Stimulated activated CD4-positive, alpha-beta T cell treated with anti-CD3 and anti-CD28 coated beads, TNF-alpha, amount 100 ng/mL, for 4 hours (primary cell): ENCODE results near the gene ROCK1.

ENCODE experiments used
- DNase-seq, 3 experiments: peaks; one replicate each; pipeline ENCODE4 v3.0.0-alpha.2; 2020; ENCODE audit warnings: low read depth in 3 of 3

Gene ROCK1

GRCh38 chr18:21109936-21110712, 1.5 kb downstream of the ROCK1 start:
- DNase-seq = no peak

GRCh38 chr18:21105936-21106335, 5.7 kb downstream of the ROCK1 start:
- no peak for DNase-seq

GRCh38 chr18:21101172-21101571, 10.4 kb downstream of the ROCK1 start:
- DNase-seq = no peak

DNA sequence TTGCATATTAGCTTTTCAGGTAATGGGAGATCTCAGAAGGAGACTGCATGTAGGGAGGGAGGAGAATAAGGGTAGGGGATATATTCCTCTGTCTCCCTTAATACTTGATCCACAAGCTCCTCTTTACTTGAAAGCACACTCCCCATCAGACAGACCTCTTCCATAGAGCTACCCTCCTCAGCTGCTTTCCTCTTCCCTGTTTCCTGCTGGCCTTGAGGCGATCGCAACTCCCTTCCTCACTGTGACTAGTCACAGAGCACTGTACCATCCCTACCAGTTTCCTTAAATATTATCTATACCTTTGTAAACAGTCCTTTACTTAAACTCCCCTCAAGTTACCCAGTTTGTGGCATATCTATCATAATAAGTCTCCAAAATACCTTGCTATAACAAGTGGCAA, 10.9 kb downstream of the ROCK1 start:
- no peak for DNase-seq

- no peak for DNase-seq
Measured at GRCh38 chr18:21100146-21100545, 11.5 kb downstream of the ROCK1 start.

DNA sequence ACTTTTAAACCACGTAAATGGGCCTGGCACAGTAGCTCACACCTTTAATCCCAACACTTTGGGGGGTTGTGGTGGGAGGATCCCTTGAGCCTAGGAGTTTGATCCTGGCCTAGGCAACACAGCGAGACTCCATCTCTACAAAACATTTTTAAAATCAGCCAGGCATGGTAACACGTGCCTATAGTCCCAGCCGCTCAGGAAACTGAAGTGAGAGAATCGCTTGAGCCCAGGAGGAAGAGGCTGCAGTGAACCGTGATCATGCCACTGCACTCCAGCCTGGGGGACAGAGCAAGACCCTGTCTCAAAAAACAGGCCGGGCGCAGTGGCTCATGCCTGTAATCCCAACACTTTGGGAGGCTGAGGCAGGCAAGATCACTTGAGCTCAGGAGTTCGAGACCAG, 12.2 kb downstream of the ROCK1 start:
- DNase-seq = no peak

- no peak for DNase-seq
Measured at GRCh38 chr18:21096760-21097159, 14.9 kb downstream of the ROCK1 start.

- no peak for DNase-seq
Measured at GRCh38 chr18:21093133-21093532, 18.5 kb downstream of the ROCK1 start.

- DNase-seq = no peak
Measured at GRCh38 chr18:21090680-21091079, 20.9 kb downstream of the ROCK1 start.

DNA sequence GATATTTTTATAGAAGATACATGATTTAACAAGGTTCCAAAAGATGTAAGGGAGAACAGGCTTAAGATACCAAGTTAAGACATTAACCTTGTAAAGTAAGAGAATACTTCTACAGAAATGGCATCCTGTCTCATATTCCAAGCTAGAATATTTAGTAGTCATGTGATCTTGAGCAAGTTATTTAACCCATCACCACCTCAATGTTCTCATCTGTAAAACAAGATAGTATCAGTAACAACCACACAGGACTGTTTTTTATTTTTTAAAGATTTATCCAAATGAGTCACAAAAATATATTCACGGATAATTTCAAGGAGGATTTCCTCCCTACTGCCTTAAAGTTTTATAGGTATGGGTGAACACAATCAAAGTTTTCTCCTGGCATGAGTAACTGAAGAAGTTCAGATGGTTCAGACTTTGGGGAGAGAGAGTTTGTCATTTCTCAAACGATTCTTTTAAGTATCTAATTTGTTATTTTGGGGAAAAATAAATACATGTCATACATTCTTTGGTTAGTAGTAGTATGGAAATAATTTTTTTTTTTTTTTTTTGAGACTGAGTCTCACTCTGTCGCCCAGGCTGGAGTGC, 25.9 kb downstream of the ROCK1 start:
- no peak for DNase-seq

GRCh38 chr18:21084511-21085078, 27.0 kb downstream of the ROCK1 start:
- no peak for DNase-seq

DNA sequence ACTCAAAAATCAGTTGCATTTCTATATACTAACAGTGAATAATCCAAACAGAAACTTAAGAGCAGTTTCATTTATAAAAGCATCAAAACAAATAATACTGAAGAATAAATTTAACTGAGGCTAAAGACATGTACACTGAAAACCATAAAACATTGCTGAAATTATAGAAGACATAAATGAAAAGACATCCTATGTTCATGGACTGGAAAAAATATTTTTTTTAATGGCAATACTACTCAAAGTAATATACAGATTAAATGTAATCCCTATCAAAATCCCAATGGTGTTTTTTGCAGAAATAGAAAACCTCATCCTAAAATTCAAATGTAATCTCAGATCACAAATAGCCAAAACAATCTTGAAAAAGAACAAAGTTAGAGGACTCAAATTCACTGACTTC, 28.6 kb downstream of the ROCK1 start:
- no peak for DNase-seq

DNA sequence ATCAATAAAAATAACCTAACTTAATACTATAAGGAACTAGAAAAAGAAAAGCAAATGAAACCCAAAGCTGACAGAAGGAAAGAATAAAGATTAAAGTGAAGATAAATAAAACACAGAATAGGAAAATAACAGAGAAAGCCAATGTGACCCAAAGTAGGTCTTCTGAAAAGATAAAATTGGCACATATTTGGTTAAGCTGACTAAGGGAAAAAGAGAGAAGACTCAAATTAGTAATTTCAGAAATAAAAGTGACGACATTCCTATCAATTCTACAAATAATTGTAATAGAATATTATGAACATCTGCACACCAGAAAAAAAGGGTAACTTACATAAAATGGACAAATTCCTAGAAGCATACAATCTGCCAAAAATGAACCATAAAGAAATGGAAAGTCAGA, 30.2 kb downstream of the ROCK1 start:
- DNase-seq = no peak

DNA sequence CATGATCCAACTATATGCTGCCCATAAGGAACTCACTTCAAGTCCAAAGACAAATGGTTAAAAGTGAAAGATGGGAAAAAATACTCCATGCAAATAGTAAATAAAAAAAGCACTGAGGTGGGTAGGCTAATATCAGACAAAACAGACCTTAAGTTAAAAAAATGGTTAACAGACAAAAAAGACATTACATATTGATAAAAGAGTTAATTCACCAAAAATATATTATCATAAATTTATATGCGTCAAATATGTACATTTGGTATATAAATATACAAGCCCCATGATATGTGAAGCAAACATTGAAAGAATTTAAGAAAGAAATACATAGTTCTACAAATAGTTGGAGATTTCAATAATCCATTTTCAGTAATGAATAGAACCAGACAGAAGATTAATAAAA, 31.0 kb downstream of the ROCK1 start:
- DNase-seq = no peak

GRCh38 chr18:21074336-21075323, 37.0 kb downstream of the ROCK1 start:
- DNase-seq = no peak

DNA sequence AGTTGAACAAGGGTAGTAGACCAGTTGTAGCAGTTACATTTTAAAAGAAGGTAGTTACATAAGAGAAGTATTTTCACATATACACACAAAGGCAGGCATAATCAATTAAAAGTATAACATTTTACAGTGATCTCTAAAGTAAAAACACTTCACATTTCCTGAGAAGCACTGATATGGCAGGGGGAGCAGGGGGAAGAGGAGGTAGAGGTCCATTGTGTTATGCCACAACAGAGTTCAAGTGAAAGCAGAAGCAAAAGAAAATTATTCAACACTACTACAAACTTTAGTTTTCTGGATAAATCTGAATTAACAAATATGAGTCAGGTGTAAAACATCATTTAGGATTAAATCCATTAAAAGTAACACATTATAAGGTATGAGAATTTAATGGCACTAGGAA, 38.4 kb downstream of the ROCK1 start:
- no peak for DNase-seq

DNA sequence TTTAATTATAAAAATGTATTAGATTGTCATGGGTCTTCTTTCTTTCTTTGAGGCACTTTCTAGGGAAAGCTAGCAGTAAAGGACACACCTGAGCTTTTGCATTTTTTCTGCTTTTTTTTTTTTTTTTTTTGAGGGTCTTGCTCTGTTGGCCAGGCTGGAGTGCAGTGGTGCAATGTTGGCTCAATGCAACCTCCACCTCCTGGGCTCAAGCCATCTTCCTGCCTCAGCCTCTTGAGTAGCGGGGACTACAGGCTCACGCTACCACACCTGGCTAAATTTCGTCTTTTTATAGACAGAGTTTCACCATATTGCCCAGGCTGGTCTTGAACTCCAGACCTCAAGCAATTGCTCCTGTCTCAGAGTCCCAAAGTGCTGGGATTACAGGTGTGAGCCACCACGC, 40.5 kb downstream of the ROCK1 start:
- DNase-seq = no peak

- no peak for DNase-seq
Measured at GRCh38 chr18:21069468-21069867, 42.1 kb downstream of the ROCK1 start.

- DNase-seq = no peak
Measured at GRCh38 chr18:21064347-21064746, 47.3 kb downstream of the ROCK1 start.

DNA sequence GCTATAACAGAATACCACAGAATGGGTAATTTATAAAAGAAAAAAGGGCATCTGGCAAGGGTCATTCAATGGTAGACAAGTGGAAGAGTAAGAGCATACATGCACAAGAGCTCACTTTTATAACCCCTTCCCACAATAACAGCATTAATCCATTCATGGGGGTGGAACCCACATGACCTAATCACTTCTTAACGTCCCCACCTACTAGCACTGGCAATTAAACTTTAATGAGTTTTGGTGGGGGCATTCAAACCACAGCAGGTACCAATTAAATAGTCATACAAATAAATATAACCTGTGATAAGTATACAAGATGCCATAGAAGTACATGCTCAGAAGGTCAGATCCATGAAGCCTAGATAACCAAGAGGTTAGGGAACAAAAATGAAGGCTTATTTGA, 48.6 kb downstream of the ROCK1 start:
- no peak for DNase-seq

DNA sequence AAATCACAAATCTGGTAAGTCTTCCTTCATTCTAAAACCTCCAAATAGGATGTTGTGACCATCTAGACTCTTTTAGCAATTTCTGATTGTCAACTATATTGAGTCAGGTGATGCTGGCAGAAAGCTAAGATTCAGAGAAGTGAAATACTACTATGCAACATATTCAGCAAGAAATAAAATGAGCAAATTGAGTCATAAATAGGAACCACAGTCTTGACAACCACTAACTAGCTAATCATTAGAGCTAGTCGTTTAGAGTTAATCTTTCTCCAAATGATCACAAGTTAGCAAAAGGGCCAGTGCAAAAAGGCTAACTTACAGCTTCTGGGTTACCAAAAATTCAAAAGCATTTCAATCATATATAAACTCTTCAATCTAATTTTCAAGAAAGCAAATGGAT, 54.5 kb downstream of the ROCK1 start:
- no peak for DNase-seq

DNA sequence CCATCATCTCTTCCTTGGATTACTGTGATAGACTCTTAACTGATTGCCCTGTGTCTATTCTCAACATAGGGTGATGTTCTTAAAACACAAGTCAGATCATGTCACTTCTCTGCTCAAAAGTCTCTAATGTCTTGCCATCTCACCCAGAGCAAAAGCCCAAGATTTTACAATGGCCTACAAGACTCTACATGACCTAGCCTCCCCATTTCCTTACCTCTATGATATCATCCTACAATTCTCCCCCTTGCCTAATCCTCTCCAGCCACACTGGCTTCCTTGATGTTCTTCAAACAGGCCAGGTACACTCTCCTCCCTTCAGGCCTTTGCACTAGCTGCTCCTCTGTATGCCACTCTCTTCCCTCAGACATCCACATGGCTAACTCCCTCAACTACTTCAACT, 55.1 kb downstream of the ROCK1 start:
- DNase-seq = no peak
